NCI-H2029 treated with DMSO at 0.1 percent for 48 hours (cell line): ENCODE data around the gene SLC17A9.
"Not testable (repeated sequence)": the region's sequence is repeated elsewhere in the genome, so short reads cannot be mapped to it uniquely, and the experiment has no call there.

Experiments
- DNase-seq: peaks from one replicate; lab custom pipeline; 2025; lab: John Stamatoyannopoulos, UW

The SLC17A9 gene

DNA sequence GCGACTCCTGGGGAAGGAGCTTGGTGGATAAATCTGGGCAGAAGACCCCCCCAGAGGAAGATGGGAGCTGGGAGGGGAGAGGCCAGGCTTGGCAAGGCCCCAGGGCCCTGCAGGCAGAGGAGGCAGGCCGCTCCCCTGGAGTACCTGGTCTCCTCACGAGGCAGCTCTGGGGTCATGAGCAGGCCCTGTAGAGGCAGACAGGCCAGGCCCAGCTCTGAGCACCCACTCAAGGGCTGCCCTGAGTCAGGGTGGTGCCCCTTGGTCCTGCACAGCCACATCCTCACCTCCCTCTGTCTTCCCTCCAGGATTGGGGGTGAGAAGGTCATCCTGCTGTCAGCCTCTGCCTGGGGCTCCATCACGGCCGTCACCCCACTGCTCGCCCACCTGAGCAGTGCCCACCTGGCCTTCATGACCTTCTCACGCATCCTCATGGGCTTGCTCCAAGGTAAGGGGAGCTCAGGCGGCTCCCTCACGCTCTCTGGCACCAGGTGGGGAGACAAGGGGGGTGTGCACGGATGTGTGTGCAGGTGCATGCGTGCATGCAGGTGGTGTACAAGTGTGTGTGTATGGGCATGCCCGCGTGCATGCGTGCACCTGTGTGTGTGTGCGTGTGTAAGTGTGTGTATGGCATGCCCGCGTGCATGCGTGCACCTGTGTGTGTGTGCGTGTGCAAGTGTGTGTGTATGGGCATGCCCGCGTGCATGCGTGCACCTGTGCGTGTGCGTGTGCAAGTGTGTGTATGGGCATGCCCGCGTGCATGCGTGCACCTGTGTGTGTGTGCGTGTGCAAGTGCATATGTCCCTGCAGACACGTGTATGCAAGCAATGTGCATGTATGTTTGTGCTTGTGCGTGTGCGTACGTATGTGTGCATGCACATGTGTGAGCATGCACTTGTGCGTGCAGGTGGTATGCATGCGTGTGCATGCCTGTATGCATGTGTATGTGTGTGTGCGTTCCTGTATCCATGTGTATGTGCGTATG, 4.9 kb downstream of the SLC17A9 start:
- no peak for DNase-seq

DNA sequence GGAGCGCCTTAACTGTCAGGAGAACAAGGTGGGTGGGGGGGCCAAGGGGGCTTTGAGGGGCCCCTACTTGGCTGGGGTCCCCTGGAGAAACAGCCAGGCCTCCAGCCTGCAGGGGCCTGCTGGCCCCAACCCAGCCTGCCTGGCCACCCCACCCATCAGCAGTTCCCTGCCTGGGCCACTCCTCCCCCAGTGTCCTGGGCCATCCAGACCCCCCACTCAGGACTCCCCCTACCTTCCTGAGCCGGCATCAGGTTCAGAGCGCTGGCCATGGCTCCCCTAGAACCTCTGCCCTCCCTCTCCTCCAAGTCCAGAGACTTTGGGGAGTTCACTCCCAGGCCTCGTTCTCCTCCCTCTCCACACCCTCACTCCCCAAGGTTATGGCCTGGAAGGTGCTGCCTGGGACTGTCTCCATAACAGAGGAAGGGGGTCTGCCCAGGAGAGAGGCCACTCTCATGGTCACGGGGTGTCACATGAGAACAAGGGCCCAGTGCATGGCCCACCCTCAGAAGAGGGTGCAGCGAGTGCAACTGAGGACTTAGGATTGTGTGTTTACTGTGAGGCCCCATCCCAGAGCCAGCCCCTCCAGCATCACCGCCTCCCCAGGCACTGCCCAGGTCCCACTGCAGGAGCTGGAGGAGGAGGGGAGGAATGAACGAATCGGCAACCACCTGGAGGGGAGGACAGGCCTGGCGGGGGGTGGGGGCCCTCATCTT, 6.0 kb downstream of the SLC17A9 start:
- no peak for DNase-seq

DNA sequence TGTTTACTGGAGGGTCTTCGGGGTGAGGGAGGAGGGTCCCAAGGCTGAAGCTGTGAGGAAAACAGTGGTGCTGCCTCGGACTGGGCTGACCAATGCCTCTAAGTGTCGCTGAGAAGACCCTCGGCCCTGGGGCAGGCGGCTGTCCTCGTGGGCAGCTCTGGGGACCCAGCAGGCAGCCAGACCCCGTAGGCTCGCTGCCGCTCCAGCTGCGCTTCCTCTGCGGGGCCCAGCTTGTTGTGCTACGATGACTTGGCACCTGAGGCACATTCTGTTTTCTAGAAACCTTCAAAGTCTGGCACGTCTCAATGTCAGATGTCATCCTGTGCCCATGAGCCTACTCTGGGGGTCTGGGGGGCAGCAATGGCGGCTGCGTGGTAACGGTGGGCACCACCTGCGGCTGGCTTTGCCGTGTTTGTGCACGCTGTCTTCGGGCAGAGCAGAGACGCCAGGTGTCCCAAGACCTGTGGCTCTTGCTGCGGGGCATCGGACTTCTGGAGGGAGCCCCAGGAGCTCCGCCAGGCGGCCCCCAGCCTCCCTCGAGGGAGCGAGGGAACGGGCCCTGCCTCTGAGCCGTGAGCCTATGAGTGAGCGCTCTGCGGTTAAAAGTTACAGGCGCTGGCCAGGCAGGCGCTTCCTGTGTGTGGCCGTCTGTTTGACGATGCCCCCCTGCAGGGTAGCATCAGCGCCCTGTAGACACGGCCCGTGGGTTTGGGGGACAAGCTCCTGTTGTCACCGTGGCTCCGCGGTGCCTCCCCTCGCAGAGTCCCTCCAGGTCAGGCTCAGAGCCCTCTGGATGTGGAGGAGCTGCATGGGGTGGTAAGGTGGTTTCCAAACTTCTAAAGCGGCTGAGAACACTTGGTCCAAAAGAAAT, 6.8 kb downstream of the SLC17A9 start:
- no peak for DNase-seq

DNA sequence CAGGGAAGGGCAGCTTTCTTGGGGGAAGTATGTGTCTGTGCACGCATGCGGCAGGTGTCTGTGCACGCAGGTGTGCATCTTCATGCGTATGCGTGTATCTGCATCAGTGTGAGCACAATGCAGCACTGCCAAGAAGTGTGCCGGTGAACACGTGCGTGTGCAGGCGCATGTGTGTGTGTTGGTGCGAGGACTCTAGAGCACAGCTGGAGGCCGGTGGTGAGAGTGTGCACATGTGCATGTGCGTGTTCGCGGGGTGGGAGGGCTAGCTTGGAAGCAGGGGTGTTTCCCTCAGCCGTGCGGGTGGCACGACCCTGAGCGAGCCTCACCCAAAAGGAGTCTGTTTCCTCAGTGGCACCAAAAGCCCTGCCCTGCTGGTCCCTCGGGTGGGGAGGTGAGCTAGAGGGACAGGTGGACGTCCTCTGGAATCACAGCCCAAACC, 7.5 kb downstream of the SLC17A9 start:
- DNase-seq = no peak

DNA sequence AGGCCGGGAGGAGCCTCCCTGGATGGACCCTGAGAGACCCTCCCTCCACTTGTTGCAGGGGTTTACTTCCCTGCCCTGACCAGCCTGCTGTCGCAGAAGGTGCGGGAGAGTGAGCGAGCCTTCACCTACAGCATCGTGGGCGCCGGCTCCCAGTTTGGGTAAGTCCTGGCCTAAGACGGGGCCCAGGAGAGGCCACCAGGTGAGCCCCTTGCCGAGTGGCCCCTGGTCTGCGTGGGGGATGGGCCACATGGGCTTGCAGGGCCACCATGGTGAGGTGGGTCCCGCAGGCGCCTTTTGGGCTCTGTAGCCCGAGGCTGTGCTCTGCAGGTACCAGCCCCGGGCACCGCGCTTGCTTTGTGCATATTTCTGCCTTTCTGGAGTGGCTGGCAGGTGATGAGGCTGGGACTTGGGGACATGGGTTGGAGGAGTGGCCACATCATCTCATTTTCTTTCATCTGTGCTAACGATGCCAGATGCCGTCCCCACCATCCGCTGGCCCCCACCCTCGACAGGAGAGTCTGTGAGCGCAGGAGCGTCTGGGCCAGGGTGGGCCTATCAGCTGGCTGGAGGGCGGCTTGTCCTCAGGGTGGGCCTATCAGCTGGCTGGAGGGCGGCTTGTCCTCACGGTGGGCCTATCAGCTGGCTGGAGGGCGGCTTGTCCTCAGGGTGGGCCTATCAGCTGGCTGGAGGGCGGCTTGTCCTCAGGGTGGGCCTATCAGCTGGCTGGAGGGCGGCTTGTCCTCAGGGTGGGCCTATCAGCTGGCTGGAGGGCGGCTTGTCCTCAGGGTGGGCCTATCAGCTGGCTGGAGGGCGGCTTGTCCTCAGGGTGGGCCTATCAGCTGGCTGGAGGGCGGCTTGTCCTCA, 8.2 kb downstream of the SLC17A9 start:
- DNase-seq = not testable (repeated sequence)

DNA sequence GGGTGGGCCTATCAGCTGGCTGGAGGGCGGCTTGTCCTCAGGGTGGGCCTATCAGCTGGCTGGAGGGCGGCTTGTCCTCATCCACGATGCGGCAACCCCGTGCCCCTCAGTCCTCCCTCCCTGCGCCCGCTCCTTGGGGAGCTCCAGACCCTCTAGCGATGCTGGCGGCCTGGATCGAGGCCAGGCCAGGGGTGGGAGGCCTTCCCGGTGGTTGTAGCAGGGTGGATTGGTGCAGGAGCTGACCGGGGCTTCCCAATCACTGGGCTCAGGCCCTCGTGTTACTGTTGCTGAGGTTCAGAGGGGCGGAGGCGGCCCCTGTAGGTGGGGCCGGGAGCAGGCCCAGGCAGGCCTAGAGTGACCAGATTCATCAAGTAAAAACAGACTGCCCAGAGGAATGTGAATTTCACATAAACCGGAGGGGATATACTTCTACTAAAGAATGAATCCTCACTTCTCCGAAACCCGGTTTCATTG, 8.8 kb downstream of the SLC17A9 start:
- no peak for DNase-seq

DNA sequence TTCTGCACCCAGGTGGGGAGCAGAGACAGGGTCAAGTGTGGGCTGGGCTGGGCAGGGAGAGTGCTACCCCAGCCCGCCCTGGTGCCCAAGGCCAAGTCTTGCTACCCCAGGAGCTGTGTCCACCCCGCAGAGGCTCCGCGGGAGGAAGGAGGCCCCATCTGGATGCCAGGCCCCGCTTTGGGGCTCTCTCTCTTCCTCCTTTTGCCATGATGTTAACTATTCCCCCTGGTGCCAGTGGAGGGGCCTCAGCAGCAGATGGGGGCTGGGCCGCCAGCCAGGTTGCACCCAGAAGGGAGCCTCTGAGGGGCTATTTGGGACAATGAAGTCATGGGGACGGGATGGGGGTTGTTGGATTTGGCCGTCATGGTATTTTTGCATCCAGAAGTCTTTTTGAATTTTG, 9.3 kb downstream of the SLC17A9 start:
- DNase-seq = no peak

DNA sequence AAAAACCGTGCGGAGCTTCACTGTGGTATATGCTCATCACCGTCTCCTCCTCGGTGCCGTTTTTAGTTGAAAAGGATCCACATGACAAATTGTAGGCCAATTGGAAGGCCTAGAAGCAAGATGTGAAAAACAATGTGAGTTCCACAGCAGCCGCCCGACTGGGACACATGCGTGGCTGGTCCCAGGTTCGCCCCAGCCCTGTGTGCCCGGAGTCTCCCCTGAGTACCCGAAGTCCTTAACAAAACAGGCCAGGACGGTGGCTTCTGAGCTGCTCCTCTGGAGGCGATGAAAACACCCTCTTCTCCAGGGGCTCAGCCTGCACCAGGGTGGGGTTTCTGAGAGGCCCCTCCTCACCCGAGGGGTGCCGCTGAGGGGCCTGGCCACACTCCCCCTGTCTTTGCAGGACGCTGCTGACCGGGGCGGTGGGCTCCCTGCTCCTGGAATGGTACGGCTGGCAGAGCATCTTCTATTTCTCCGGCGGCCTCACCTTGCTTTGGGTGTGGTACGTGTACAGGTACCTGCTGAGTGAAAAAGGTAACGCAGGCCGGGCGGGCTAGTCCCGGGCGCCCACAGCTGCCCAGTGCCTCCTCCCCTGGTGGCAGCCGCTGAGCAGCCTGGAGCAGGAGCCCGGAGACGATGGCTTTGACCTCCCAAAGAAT, 9.8 kb downstream of the SLC17A9 start:
- no peak for DNase-seq

DNA sequence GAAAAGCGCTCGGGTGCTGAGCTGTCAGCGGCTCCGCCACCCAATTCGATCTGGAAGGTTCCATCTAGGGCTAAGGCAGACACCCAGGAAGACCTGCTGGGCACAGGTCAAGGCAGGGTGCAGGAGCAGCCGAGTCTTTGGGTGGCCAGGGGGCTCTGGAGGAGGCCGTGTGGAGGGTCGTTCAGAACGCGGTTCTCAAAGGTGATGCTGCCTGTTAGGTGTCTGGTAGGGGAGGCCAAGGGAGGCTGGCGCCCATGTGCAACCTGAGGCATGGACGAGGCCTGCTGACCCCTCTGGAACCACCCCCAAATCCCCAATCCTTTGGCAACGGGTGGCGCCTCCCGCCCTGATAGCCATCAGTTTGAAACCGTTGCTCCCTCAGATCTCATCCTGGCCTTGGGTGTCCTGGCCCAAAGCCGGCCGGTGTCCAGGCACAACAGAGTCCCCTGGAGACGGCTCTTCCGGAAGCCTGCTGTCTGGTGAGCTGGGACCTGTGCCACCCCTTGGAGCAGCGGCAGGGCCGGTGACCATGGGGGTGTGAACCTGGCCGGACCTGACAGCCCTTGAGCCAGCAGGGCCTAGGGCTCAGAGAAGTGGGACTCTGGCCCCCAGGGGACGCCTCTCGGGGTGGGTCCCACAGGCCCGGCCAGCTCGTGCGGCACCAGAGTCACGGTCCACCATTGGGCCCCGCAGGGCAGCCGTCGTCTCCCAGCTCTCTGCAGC, 10.5 kb downstream of the SLC17A9 start:
- DNase-seq = no peak

DNA sequence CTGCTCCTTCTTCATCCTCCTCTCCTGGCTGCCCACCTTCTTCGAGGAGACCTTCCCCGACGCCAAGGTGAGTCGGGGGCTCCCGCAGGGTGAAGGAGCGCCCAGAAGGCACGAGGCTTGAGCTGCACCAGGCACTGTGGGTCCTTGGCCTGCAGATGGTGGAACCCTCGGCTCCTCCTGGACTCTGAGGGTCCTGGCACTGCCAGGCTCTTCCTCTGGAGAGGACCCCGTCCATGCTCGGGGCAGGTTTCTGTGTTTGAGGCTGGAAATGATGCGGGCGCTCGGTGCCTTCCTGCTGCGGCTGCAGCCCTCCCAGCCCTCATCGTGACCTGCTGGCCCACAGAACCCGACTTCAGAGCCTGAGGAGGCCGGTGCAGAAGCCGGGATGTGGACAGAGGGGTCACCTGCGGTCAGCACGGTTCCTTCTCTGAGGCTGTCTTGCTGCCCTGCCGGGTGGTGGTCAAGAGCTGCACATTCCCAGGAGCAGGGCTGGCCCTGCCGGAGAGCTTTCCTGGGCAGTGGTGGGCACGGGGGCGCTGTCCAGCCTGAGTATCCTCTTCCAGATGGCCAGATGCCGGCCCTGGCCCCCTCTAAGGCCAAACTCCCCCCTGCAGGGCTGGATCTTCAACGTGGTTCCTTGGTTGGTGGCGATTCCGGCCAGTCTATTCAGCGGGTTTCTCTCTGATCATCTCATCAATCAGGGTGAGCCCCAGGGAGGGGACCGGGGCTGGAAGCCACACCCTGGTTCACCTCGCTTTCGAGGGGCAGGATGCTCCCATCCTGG, 11.3 kb downstream of the SLC17A9 start:
- DNase-seq = no peak

DNA sequence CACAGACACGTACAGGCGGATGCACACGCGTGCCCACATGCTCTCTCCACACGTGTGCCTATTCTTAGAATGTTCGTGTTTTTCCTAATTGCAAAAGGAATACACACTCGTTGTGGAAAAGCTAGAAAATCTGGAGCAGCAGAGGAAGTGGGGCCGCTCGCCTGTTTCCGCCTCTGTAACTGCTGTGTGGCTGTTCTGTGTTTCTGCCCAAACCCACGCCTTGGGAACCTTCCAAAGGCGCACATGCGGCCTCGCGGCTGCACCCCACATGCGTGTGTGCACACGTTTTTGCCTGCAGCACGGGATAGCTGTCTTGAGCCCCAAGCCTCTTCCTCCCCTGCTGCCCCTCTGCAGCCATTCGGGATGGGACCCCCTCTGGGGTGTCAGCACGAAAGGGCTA, 12.2 kb downstream of the SLC17A9 start:
- no peak for DNase-seq

DNA sequence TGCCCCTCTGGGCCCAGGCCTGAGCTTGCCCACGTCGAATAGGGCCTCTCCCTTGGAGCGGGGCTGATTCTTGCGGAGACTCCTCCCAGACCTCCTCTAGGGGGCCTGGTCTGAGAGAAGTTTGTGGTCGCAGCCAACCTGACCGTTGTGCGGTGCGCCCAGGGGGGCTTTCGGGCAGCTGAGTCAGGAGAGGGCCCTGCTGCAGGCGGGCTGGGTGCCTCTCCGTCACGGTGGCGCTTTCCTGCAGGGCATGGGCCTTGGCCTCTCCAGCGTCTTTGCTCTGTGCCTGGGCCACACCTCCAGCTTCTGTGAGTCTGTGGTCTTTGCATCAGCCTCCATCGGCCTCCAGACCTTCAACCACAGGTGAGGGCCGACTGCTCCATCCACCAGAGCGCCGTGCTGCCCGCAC, 12.9 kb downstream of the SLC17A9 start:
- DNase-seq = no peak

DNA sequence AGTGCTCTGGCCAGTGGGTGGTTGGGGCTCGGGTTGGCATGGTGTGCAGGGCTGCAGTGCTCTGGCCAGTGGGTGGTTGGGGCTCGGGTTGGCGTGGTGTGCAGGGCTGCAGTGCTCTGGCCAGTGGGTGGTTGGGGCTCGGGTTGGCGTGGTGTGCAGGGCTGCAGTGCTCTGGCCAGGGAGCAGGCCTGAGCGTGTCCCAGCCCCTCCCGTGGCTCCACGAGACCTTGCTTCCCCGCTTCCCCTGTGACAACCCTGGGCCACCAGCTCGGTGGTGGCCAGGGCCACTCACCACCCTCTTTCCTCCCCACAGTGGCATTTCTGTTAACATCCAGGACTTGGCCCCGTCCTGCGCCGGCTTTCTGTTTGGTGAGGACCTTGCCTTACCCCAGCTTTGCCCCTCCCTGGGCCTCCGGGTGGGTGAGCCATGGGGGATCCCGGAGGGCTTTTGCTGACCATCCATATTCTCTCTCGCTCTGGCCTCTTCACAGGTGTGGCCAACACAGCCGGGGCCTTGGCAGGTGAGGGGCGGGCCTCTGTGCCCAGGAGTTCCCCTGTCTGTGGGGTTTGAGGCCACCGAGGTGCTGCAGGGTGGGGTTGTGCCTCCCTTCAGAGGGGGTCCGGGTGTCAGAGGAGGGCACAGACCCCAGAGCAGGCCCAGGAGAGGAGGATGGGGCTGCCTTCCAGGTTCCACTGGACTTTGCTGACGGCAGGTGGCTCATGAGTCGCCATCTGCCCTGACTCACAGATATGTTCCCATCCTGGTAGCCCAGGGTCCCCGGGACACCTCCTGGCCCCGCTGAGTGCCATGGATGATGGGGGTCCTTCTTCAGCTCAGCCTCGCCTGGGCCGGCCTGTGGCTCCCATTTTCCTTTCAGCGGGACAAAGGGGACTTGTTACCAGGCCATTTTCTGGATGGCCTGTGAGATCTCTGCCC, 14.0 kb downstream of the SLC17A9 start:
- no peak for DNase-seq

DNA sequence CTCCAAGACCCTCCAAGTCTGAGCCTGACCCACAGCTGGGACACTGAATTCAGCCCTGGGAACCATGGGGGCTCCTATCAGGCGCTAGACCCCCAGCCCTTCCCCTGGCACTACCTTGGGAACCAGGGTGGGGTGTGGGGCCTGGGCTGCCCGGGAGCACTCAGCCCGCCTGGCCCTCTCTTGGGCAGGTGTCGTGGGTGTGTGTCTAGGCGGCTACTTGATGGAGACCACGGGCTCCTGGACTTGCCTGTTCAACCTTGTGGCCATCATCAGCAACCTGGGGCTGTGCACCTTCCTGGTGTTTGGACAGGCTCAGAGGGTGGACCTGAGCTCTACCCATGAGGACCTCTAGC, 14.6 kb downstream of the SLC17A9 start:
- DNase-seq = no peak

DNA sequence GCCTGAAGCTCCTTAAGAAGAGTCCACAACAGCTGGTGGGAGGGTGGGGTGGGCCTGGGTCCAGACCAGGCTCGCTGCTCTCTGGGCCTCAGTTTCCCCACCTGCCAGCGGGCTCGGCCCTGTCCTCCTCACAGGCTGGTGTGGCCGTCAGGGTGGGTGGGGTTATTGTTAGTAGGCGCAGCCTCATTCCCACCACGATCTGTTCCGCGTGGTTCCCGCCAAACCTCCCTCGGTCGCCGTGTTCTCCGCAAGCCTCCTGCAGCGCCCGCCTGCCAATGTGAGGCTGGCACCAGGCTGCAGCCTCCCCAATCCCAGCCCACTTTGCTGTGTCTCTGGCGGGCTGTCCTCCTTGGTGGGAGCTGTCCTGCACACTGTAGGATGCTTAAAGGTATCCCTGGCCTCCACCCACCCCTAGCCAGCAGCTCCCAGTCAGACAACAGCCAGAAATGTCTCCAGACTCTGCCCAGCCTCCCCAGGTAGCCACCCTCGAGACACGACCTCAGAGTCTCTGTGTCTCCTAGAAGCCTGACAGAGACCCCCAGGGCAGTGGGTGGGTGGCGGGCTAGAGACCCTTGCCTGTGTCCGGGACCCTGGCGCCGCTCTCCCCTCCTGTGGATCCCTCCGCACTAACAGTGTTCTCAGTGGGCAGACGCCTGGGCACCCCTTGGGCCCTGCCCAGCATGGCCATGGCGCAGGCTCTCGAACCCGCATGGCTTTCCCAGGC, 15.3 kb downstream of the SLC17A9 start:
- DNase-seq = no peak

DNA sequence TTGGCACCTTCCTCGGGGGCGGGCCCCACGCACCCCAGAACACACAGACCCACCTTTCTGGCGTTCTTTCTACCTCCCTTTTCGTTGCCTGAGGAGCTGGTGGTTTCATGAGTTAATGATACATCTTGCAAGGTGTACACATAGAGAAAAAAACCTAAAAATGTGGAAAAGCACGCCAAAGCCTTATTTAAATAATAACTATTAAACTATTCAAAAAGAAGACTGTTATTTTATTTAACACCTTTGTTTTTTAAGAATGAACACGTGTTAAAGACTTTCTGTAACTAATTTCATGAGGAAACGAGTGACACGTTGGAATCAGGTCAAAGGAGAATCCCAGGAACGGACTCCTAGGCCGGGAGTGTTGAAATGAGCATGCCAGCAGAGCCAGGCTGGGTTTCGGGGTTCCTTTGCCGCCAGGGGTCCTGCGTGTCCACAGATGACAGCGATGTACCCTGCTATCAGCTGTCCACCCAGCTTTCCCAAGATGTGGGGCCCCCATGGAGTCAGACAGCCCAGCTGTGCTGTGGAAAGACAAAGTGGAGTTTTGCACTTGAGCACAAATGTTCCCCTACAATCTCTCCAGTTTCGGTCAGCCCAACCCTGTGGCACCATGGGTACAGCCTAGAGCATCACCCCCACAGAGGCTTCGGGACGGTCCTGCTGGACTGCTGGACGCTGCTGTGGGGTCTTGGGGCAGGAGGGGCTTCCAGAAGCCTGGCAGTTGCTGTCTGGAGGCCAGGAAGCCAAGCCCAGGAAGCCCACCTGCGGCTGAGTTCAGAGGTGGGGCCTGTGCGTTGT, 16.1 kb downstream of the SLC17A9 start:
- DNase-seq = no peak
